ENCODE data around the gene AARS2. TPM values are rescaled to one million over a fixed set of nuclear protein-coding genes. Genes with fewer than 3 reads are reported as not detected.

The AARS2 gene
- total and polyA plus RNA-seq, 2 of the 8 experiments (the other 6 are each of a cell fraction or from before 2014, with no cell fraction given): 8.6 to 20.4 TPM

DNA sequence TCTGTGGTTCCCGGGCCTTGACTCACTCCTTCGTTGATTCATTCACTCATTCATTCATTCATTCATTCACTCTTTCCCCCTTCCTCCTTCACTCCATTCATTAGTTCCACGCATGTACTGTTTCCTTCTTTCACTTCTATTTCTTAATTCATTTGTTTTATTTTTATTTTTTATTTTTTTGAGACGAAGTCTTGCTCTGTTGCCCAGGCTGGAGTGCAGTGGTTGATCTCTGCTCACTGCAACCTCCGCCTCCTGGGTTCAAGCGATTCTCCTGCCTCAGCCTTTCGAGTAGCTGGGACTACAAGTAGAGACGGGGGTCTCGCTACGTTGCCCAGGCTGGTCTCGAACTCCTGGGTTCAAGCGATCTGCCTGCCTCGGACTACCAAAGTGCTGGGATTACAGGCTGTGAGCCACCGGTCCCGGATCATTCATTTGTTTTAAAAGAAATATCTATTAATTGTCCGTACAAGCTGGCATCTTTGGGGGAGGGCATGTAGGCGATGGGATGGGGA is 47.4 kb downstream of the AARS2 start:
- Histone ChIP-seq H3K56ac (replicated peaks; ENCODE audit: insufficient read length, low read depth, low read length) (no peak overlapping the region), H3K9me3 (ENCODE audit: insufficient read depth in 2 of 2, low read depth in 1 of 2, low read length in 1 of 2) (no peaks in the 10 kb centered on the region), H3K14ac (ENCODE audit: insufficient read length) (no peak overlapping the region), H3K23ac (ENCODE audit: insufficient read length) (no peak overlapping the region), H3K27ac (ENCODE audit: low read depth, low read length) (no peak overlapping the region), H2BK5ac (ENCODE audit: low read depth, low read length) (no peak overlapping the region), H4K8ac (ENCODE audit: extremely low read depth, insufficient read depth, low read length) (no peak overlapping the region; the same call in 1 of the 2 replicates), H3K18ac (ENCODE audit: extremely low read depth, low read length) (no peak overlapping the region), H3K4me3 (ENCODE audit: extremely low read depth in 1 of 4, insufficient read depth in 2 of 4, low read depth in 3 of 4, low read length in 4 of 4) (peak overlapping the region in 2 of 4 experiments; percentile 57 to 80; a peak in 3 of 8 replicates), H2AFZ (ENCODE audit: low read length) (no peak overlapping the region), H3K23me2 (ENCODE audit: low read depth, low read length) (peaks cover 11% of the 10 kb centered on the region), H4K5ac (ENCODE audit: insufficient read length, low read depth, low read length) (no peak overlapping the region), H4K91ac (replicated peaks; ENCODE audit: insufficient read length, low read length) (peak overlapping the region; percentile 58), H3K36me3 (ENCODE audit: control insufficient read depth in 2 of 4, insufficient read depth in 4 of 4, low read length in 3 of 4) (peaks cover 0 to 2% (median under 1%) of the 10 kb centered on the region in 4 experiments; a peak in 2 of 8 replicates), H2BK12ac (ENCODE audit: low read depth, low read length) (peak overlapping the region; percentile 77; the same call in 1 of the 2 replicates), H2BK15ac (ENCODE audit: low read length) (0 out of 2 replicates have a peak overlapping the region, but pooled peaks have one; percentile 29), H3K4me2 (ENCODE audit: insufficient read depth in 1 of 2, low read depth in 2 of 2, low read length in 2 of 2) (peak overlapping the region in 1 of 2 experiments; percentile 50; a peak in 1 of 4 replicates), H3K79me2 (ENCODE audit: control insufficient read depth in 1 of 2, insufficient read depth in 2 of 2, low read length in 2 of 2) (peaks cover 0 to 10% of the 10 kb centered on the region in 2 experiments; a peak in 1 of 4 replicates), H4K20me1 (replicated peaks in 1 of 2; ENCODE audit: control insufficient read depth in 1 of 2, insufficient read depth in 2 of 2, low read length in 2 of 2) (peaks cover 1 to 5% of the 10 kb centered on the region in 2 experiments), H2BK120ac (replicated peaks; ENCODE audit: low read depth, low read length) (no peak overlapping the region), H2AK5ac (ENCODE audit: low read depth, low read length) (peak overlapping the region; percentile 76; the same call in 1 of the 2 replicates), H3K4ac (replicated peaks; ENCODE audit: insufficient read length, low read depth, low read length) (no peak overlapping the region), H2BK20ac (ENCODE audit: low read length) (no peak overlapping the region), H3K27me3 (replicated peaks in 1 of 4; ENCODE audit: control insufficient read depth in 3 of 4, extremely low read depth in 1 of 4, insufficient read depth in 3 of 4, low read length in 3 of 4) (peaks cover 0 to 3% (median 0%) of the 10 kb centered on the region in 4 experiments; a peak in 2 of 7 replicates), H3K4me1 (replicated peaks in 1 of 4; ENCODE audit: control insufficient read depth in 3 of 4, insufficient read depth in 4 of 4, low read length in 3 of 4) (peaks cover 12 to 43% (median 21%) of the 10 kb centered on the region in 4 experiments), H3K9ac (replicated peaks in 1 of 4; ENCODE audit: extremely low read depth in 1 of 4, low read depth in 3 of 4, low read length in 3 of 4) (no peak overlapping the region), H3K79me1 (ENCODE audit: low read depth, low read length) (peaks cover 7% of the 10 kb centered on the region; the same call in 1 of the 2 replicates)
- no peak for FAIRE-seq
- POLR2A ChIA-PET (ENCODE audit: partially characterized antibody): interaction anchor here (1.1 to 12.0 kb wide), 3 partner anchors 12 to 74 kb away, joined by 3 to 138 read pairs (median 74); partner anchors contain the start of genes HSP90AB1 and SLC35B2
- WGBS, 2 experiments (ENCODE audit: extremely low coverage in 1 of 2, insufficient coverage in 1 of 2, insufficient read length in 1 of 2, insufficient replicate concordance in 2 of 2, low coverage in 1 of 2, low lambda C conversion rate in 2 of 2, missing lambda C conversion rate in 1 of 2): 72% methylated on average over 17 of the region's 17 CpGs; no CpG with 5 or more reads in 1 of the 2 experiments
- CTCF ChIA-PET (ENCODE audit: partially characterized antibody): interaction anchor here (1.2 to 19.0 kb wide), 2 partner anchors 41 to 203 kb away, joined by 3 to 330 read pairs; partner anchors contain the start of gene AARS2
- DNase-seq (ENCODE audit: low read depth in 1 of 2, low spot score in 2 of 2): no peak
- TF ChIP-seq CBX8 (IDR thresholded peaks at IDR 0.05; ENCODE audit: borderline replicate concordance, low read depth, low read length) (no peak), TBP (IDR thresholded peaks at IDR 0.05; ENCODE audit: low read depth, low read length) (no peak), TEAD4 (IDR thresholded peaks at IDR 0.05; ENCODE audit: low read depth, low read length) (no peak), POLR2AphosphoS5 (IDR thresholded peaks at IDR 0.05; ENCODE audit: low read depth, low read length) (no peak), CREB1 (IDR thresholded peaks at IDR 0.05) (no peak), POLR2A (IDR thresholded peaks at IDR 0.05; ENCODE audit: control extremely low read depth in 1 of 2, low read depth in 2 of 2, low read length in 2 of 2) (no peak), EP300 (IDR thresholded peaks at IDR 0.05; ENCODE audit: borderline replicate concordance in 1 of 2, low read depth in 2 of 2, low read length in 2 of 2) (no peak), EZH2 (IDR thresholded peaks at IDR 0.05; ENCODE audit: low read depth, low read length, severe bottlenecking) (no peak), ZNF274 (IDR thresholded peaks at IDR 0.05; ENCODE audit: borderline replicate concordance, extremely low read depth, low read length) (no peak), SP4 (IDR thresholded peaks at IDR 0.05; ENCODE audit: low read length) (no peak; the same call in 1 of the 2 replicates), HDAC6 (IDR thresholded peaks at IDR 0.05; ENCODE audit: low read depth, low read length) (no peak)
- TF ChIP-seq, protein P1, sequence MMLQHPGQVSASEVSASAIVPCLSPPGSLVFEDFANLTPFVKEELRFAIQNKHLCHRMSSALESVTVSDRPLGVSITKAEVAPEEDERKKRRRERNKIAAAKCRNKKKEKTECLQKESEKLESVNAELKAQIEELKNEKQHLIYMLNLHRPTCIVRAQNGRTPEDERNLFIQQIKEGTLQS (IDR thresholded peaks at IDR 0.05; ENCODE audit: insufficient read depth, low read depth, low read length): no peak
